Measurements from ENCODE around the gene GPR12. TPM values are rescaled to one million over a fixed set of nuclear protein-coding genes. Genes with fewer than 3 reads are reported as not detected.

Gene GPR12
- total RNA-seq (under 1 TPM in 2 of 7 donors, not detected in 5; 0.07 to 0.12 TPM), polyA plus RNA-seq (not detected)
- long read RNA-seq, donor 1 = 0 reads
- long read RNA-seq, donor 2, partial matches to known transcripts = 0 of 1 reads
- long read RNA-seq, donor 2, other reads (novel, unspliced or antisense) = 0 of 1 reads
- long read RNA-seq, donor 3 = 0 reads

GRCh38 chr13:26759907-26760831 is at the start of gene GPR12:
TSS of gene GPR12 (minus strand) at chr13:26760786. CDS start at chr13:26759827, 959 bp downstream.
- Histone ChIP-seq H3K9me3 (no peaks in the 10 kb centered on the region), H3K27ac (no peak within 1 kb of the TSS), H3K4me3 (no peak within 1 kb of the TSS), H3K4me1 (ENCODE audit: insufficient read depth) (peaks cover 2% of the 10 kb centered on the region), H3K27me3 (no peaks in the 10 kb centered on the region), H3K36me3 (no peaks in the 10 kb centered on the region)
- intact Hi-C loops (cut with DNase I) = loop anchor here in 1 of 4 donors (10.0 kb wide), 1 partner anchor 745 kb away; no protein-coding TSS in a partner anchor
- DNase-seq = no peak
- TF ChIP-seq POLR2A (IDR thresholded peaks at IDR 0.05) (no peak), EP300 (IDR thresholded peaks at IDR 0.05) (no peak), CTCF (IDR thresholded peaks at IDR 0.05) (no peak)
- WGBS, 3 donors = 1 to 2% (median 1%) methylated on average over 38 to 87 of the region's 87 CpGs

DNA sequence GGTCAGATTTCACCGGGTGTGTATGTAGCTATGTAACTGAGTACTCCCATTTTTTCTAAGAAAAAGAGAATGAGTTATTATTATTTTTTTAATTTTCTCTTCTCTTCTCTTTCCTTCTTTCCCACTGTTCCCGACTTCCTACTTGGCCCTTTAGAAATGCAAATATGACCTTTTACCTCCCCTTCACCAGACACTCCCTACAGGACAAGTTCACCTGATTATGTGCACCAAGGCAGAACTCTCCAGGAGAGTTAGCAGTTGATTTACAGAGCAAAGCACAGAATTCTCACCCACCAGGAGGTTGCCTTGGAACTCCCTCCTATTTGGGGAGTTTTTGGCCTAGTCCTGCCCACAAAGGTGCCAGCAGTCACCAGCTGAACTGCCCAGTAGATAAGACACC is 49.5 kb upstream of the GPR12 start:
- no peaks in the 10 kb centered on the region for H3K27me3 ChIP-seq
- TF ChIP-seq POLR2A (IDR thresholded peaks at IDR 0.05) (no peak), CTCF (IDR thresholded peaks at IDR 0.05) (no peak), EP300 (IDR thresholded peaks at IDR 0.05) (no peak)
- WGBS, 3 donors = 18 to 25% (median 23%) methylated on average over 2 of the region's 2 CpGs
- no peaks in the 10 kb centered on the region for H3K9me3 ChIP-seq
- intact Hi-C loops (cut with DNase I) = no loop called here
- H3K4me3 ChIP-seq = no peak overlapping the region
- H3K27ac ChIP-seq = no peak overlapping the region
- H3K36me3 ChIP-seq = no peaks in the 10 kb centered on the region
- H3K4me1 ChIP-seq (ENCODE audit: insufficient read depth) = no peaks in the 10 kb centered on the region
- no peak for DNase-seq

GRCh38 chr13:26806891-26807290 is 46.3 kb upstream of the GPR12 start:
- intact Hi-C loops (cut with DNase I) = no loop called here
- DNase-seq = no peak
- TF ChIP-seq CTCF (IDR thresholded peaks at IDR 0.05) (no peak), EP300 (IDR thresholded peaks at IDR 0.05) (no peak), POLR2A (IDR thresholded peaks at IDR 0.05) (no peak)
- no peaks in the 10 kb centered on the region for H3K4me1 ChIP-seq (ENCODE audit: insufficient read depth)
- H3K27me3 ChIP-seq = no peaks in the 10 kb centered on the region
- no peak overlapping the region for H3K4me3 ChIP-seq
- H3K9me3 ChIP-seq = no peaks in the 10 kb centered on the region
- no peak overlapping the region for H3K27ac ChIP-seq
- H3K36me3 ChIP-seq = no peaks in the 10 kb centered on the region

- intact Hi-C loops (cut with DNase I) = no loop called here
- Histone ChIP-seq H3K9me3 (no peaks in the 10 kb centered on the region), H3K4me3 (no peak overlapping the region), H3K27ac (no peak overlapping the region), H3K4me1 (ENCODE audit: insufficient read depth) (no peaks in the 10 kb centered on the region), H3K36me3 (no peaks in the 10 kb centered on the region), H3K27me3 (no peaks in the 10 kb centered on the region)
- no peak for DNase-seq
- TF ChIP-seq EP300 (IDR thresholded peaks at IDR 0.05) (no peak), CTCF (IDR thresholded peaks at IDR 0.05) (no peak), POLR2A (IDR thresholded peaks at IDR 0.05) (no peak)
- 84 to 92% (median 90%) methylated on average over 3 of the region's 3 CpGs for WGBS, 3 donors
Measured at GRCh38 chr13:26787961-26788360, 27.4 kb upstream of the GPR12 start.
